IPS DF 6.9 (cell line): ENCODE data around the gene AOAH.

Experiments
- DNase-seq: peaks from one replicate; pipeline ENCODE4 v3.0.0-alpha.2; 2013; ENCODE audit warnings: low read depth, low spot score
- H3K27ac ChIP-seq: one replicate; pipeline ENCODE4 v1.5.1; 2013; ENCODE audit warnings: low read length, control low read depth
- H3K27me3 ChIP-seq: 2 replicates; pipeline ENCODE4 v1.6.1; 2013; ENCODE audit warnings: mild to moderate bottlenecking, low read length; ENCODE audit not compliant: control insufficient read depth, insufficient read depth
- H3K36me3 ChIP-seq: 2 replicates; pipeline ENCODE4 v1.6.1; 2013; ENCODE audit warnings: low read length; ENCODE audit not compliant: control insufficient read depth, insufficient read depth
- H3K4me1 ChIP-seq: 2 replicates; pipeline ENCODE4 v1.6.1; 2013; ENCODE audit warnings: low read length; ENCODE audit not compliant: control insufficient read depth, insufficient read depth
- H3K4me3 ChIP-seq: 2 replicates; pipeline ENCODE4 v1.5.1; 2013; ENCODE audit warnings: mild to moderate bottlenecking, low read length
- H3K9me3 ChIP-seq: 2 replicates; pipeline ENCODE4 v1.6.1; 2013; ENCODE audit warnings: low read length, inconsistent platforms; ENCODE audit not compliant: control insufficient read depth, insufficient read depth
- WGBS: extraction: QIAGEN DNeasy Blood & Tissue Kit; methylation state at CpG from one replicate; pipeline ENCODE4 v1.1.7; 2013; ENCODE audit warnings: mixed read lengths, missing lambda C conversion rate; ENCODE audit not compliant: insufficient read length, insufficient coverage; 5-methylcytosine and 5-hydroxymethylcytosine counted together

The AOAH gene, protein sequence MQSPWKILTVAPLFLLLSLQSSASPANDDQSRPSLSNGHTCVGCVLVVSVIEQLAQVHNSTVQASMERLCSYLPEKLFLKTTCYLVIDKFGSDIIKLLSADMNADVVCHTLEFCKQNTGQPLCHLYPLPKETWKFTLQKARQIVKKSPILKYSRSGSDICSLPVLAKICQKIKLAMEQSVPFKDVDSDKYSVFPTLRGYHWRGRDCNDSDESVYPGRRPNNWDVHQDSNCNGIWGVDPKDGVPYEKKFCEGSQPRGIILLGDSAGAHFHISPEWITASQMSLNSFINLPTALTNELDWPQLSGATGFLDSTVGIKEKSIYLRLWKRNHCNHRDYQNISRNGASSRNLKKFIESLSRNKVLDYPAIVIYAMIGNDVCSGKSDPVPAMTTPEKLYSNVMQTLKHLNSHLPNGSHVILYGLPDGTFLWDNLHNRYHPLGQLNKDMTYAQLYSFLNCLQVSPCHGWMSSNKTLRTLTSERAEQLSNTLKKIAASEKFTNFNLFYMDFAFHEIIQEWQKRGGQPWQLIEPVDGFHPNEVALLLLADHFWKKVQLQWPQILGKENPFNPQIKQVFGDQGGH

GRCh38 chr7:36723951-36724664 is at the start of gene AOAH:
AOAH (minus strand) TSS chr7:36724494; CDS start chr7:36724148, 346 bp downstream.
- no peak for DNase-seq
- no peak within 1 kb of the TSS for H3K27ac ChIP-seq
- no CpG with 5 or more reads among the region's 14 CpGs for WGBS
- no peaks in the 10 kb centered on the region for H3K4me1 ChIP-seq
- no peaks in the 10 kb centered on the region for H3K36me3 ChIP-seq
- no peaks in the 10 kb centered on the region for H3K27me3 ChIP-seq
- no peaks in the 10 kb centered on the region for H3K9me3 ChIP-seq
- no peak within 1 kb of the TSS for H3K4me3 ChIP-seq

- no peak for DNase-seq
- peaks cover 2% of the 10 kb centered on the region; the same call in 1 of the 2 replicates for H3K4me1 ChIP-seq
- H3K27ac ChIP-seq, result no peak overlapping the region
- H3K9me3 ChIP-seq, result no peaks in the 10 kb centered on the region
- no peaks in the 10 kb centered on the region for H3K27me3 ChIP-seq
- no peak overlapping the region for H3K4me3 ChIP-seq
- WGBS, result no CpG with 5 or more reads among the region's 1 CpG
- H3K36me3 ChIP-seq, result no peaks in the 10 kb centered on the region
These were observed 42.2 kb upstream of the AOAH start for GRCh38 chr7:36766451-36766850.

DNA sequence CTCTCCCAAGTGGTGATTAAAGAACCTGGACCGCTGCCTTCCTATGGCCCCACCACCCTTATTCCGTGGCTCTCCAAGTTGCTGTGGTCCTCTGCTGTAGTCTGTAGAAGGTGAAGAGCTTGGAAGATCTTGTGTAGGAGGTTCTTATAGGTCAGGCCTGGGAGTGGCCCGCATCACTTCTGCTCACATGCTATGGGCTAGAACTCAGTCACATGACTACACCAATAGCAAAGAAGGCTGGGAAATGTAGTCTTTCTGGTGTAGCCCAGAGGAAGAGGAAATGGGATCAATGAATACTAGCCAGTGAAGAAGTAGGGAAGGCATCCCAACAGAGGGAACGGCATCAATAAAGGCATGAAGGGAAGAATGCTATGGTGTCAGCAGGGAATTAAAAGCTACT is 41.3 kb upstream of the AOAH start:
- no CpG with 5 or more reads among the region's 4 CpGs for WGBS
- Histone ChIP-seq H3K4me1 (peaks cover 2% of the 10 kb centered on the region; the same call in 1 of the 2 replicates), H3K27ac (no peak overlapping the region), H3K4me3 (no peak overlapping the region), H3K36me3 (no peaks in the 10 kb centered on the region), H3K27me3 (no peaks in the 10 kb centered on the region), H3K9me3 (no peaks in the 10 kb centered on the region)
- DNase-seq, result no peak

GRCh38 chr7:36764929-36765328 is 40.6 kb upstream of the AOAH start:
- Histone ChIP-seq H3K27ac (no peak overlapping the region), H3K4me1 (peaks cover 2% of the 10 kb centered on the region; the same call in 1 of the 2 replicates), H3K36me3 (no peaks in the 10 kb centered on the region), H3K4me3 (no peak overlapping the region), H3K9me3 (no peaks in the 10 kb centered on the region), H3K27me3 (no peaks in the 10 kb centered on the region)
- DNase-seq, result no peak
- no CpG with 5 or more reads among the region's 5 CpGs for WGBS

- no peak for DNase-seq
- no CpG with 5 or more reads among the region's 10 CpGs for WGBS
- no peak overlapping the region for H3K27ac ChIP-seq
- H3K9me3 ChIP-seq, result no peaks in the 10 kb centered on the region
- peaks cover 2% of the 10 kb centered on the region; the same call in 1 of the 2 replicates for H3K4me1 ChIP-seq
- no peaks in the 10 kb centered on the region for H3K36me3 ChIP-seq
- no peak overlapping the region for H3K4me3 ChIP-seq
- H3K27me3 ChIP-seq, result no peaks in the 10 kb centered on the region
These were observed 39.0 kb upstream of the AOAH start for GRCh38 chr7:36763132-36763816.

DNA sequence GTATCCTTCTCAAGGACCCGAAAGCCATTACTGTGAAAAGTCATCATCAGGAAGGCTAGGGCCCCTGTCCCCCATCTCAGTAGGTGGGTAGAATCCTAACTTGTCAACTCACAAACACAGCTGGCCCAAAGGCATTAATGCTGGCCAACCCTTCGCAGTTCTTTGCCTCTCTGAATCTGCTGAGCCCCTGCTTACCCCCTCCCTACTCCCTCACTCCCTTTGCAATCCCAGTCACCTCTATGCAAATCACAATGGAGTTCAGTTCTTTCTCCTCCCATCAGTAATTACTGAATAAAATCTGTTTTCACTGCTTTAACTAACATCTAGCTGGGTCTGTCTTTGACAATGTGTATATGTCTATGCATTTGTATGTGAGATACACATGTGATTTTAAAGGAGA is 38.1 kb upstream of the AOAH start:
- no peak for DNase-seq
- Histone ChIP-seq H3K27ac (no peak overlapping the region), H3K9me3 (no peaks in the 10 kb centered on the region), H3K27me3 (no peaks in the 10 kb centered on the region), H3K36me3 (no peaks in the 10 kb centered on the region), H3K4me3 (no peak overlapping the region), H3K4me1 (peaks cover 2% of the 10 kb centered on the region; the same call in 1 of the 2 replicates)
- WGBS, result no CpG with 5 or more reads among the region's 2 CpGs

DNA sequence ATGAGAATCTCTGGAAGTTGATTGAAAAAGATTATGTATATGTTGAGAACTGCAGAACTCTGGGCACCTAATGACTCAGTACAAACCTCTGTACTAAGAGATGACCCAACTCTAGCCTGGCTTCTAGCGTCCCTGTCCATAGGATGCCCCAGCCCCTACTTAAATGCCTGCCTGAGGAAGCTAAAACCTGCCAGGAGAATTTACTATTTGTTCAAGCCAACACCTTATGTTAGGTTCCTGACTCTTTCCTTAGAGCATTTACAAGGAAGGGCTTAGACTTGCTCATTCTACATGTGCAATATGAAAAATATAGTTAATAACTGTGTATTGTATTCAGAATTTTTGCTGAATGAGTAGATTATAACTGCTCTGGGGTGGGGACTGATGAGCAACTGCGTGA is 37.5 kb upstream of the AOAH start:
- DNase-seq, result no peak
- no peak overlapping the region for H3K27ac ChIP-seq
- no CpG with 5 or more reads among the region's 2 CpGs for WGBS

DNA sequence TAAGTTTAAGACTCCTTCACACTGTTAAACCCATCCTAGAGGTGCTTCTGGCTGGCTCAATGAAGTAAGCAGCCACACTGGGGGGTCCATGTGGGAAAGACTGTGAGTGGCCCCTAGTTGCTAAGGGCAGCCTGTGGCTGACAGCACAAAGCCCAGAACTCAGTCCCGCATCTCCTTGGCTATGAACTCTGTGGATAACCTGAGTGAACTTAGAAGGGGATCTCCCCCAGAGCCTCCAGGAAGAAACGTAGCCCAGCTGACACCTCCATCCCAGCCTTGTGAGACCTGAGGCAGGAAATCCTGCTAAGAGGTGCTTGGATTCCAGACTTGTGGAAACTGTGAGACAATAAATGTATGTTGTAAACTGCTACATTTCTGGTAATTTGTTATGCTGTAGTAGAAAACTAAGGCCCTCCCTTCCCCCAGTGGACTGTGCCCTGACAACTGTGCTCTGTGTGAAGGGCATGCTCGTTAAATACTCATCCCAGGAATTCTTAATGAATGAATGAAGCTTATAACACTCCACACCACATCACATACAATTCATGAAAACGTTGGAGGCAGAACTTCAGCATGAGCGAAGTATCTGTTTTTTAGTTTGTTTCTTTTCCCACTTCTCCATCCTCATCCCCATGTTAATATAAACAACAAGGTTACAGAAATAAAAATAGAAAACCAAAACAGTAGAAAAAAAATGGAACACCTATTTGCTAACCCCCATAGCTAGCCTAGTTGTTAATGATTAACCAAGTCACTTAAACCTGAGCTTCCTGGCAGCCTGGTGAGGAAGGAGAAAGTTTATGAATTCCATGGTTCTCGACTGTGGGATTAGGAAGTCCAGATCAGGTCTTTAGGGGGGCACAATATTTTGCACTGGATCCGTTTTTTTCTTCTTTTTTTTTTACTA is 36.8 kb upstream of the AOAH start:
- Histone ChIP-seq H3K9me3 (no peaks in the 10 kb centered on the region), H3K27ac (no peak overlapping the region), H3K4me3 (no peak overlapping the region), H3K27me3 (no peaks in the 10 kb centered on the region), H3K36me3 (no peaks in the 10 kb centered on the region), H3K4me1 (peaks cover 2% of the 10 kb centered on the region; the same call in 1 of the 2 replicates)
- DNase-seq, result no peak
- WGBS, result no CpG with 5 or more reads among the region's 7 CpGs

More for the DNA sequence above, 37.5 kb upstream of the AOAH start:
- H3K4me1 ChIP-seq, result peaks cover 2% of the 10 kb centered on the region; the same call in 1 of the 2 replicates
- H3K4me3 ChIP-seq, result no peak overlapping the region
- H3K36me3 ChIP-seq, result no peaks in the 10 kb centered on the region
- no peaks in the 10 kb centered on the region for H3K9me3 ChIP-seq
- no peaks in the 10 kb centered on the region for H3K27me3 ChIP-seq

DNA sequence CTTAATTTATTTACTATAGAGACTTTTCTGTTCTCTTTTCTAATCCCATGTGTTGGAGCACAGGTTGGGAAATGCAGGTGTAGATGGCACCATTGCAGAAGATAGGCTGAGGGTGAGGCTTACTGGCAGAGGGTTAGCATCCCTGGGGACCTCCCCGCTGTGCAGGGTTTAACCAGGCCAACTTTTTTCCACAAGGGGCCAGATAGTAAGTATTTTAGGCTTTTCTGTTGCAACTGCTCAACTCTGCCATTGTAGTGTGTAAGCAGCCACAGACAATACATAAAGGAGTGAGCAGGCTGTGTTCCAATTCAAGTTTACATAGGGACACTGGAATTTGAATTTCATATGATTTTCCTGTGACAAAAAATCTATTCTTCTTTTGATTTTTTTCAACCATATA is 34.6 kb upstream of the AOAH start:
- DNase-seq, result no peak
- no peak overlapping the region for H3K4me3 ChIP-seq
- H3K36me3 ChIP-seq, result no peaks in the 10 kb centered on the region
- H3K4me1 ChIP-seq, result peaks cover 2% of the 10 kb centered on the region; the same call in 1 of the 2 replicates
- H3K27ac ChIP-seq, result no peak overlapping the region
- H3K9me3 ChIP-seq, result no peaks in the 10 kb centered on the region
- no peaks in the 10 kb centered on the region for H3K27me3 ChIP-seq
- WGBS, result no CpG with 5 or more reads among the region's 1 CpG
